ENCODE data around the gene ASAP3.

Gene ASAP3

DNA sequence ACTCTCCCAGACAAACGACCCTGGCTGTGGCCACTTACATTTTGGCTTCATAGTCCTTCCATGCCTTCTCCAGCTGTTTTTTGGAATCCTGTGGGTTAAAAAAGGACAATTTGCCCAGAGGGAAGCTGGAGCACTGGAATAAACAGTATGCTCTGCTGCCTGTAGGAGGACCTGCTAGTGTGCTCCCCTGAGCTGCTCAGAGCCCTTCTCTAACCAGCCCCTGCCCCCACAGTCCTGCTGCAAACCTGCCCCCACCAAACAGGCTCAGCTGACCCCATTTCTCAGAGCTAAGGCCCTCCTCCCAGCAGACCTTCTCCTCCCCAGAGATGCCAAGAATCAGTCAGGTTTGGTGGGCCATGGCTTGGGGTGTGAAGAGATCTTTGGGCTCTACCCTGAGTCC is 32.5 kb downstream of the ASAP3 start:
- no peak overlapping the region for H3K4me3 ChIP-seq (ENCODE audit: low read depth, low read length)

DNA sequence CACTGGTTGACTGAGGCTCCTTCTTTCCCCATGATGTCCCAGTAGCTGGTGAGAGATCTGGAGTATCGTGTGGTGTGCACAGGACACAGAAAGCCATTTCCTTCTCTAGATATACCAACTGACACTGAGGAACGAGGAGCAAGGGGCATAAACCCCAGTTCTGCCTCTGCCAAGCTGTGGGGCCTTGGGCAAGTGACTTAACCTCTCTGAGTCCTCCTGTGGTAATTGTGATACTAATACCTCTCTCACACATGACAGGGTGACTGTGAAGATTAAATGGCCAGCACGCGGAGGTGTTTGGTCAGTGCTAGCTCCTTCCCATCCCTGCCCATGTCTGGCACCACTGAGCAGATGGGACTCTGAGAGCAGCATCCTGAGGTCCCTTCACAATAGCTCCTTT is 33.1 kb downstream of the ASAP3 start:
- H3K4me3 ChIP-seq (ENCODE audit: low read depth, low read length), result no peak overlapping the region

DNA sequence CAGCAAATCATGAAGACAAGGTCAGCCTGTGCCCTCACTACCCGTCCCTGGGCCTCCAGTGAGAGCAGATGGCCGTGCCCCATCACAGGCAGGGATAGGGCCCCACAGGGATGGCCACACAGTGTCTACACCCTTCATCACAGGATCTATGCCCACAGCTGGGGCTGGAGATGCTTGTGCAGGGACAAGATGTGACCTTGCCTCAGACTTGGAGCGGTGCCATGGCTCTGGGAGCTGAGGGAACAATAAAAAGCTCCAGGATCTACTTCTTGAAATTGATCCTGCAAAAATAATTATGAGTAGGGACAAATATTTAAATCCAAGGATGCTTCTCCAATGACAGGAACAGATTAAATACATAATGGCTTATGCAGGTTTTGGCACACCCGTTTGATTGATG is 34.0 kb downstream of the ASAP3 start:
- no peak overlapping the region for H3K4me3 ChIP-seq (ENCODE audit: low read depth, low read length)

DNA sequence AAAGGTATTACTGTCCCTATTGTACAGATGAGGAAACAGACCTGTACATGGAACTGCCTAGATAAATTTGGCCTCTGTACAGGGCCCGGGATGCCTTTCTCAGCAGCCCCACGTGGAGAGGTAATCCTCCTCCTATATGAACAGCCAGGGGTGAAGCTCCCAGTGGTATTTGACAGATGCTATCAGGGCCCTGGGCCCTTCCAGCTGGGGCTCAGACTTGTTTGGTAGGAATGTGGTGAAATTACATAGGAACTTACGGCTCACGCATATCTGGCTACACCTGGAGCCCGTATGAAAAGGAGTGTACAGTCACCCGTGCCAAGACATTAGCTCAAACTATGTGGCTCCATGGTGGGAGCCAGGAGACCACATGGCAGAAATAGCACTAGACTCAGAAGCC is 34.7 kb downstream of the ASAP3 start:
- no peak overlapping the region for H3K4me3 ChIP-seq (ENCODE audit: low read depth, low read length)

DNA sequence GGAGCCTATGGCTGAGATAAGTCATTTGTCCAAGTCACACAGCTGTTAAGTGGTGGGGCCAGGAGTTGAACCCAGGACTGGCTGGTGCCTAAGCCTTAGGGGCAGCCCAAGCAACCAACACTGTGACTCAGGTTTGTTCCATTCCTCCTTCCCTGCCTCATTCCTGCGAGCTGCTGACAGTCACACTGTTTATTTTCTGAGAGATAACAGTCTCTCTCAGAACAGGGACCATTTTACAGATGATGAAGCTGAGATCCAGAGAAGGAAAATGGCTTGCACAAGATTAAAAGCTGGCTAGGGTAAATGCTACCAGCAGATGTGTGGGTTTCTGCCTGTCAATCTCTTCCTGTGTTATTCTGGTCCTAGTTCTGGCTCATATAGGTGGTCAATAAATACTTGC is 35.1 kb downstream of the ASAP3 start:
- no peak overlapping the region for H3K4me3 ChIP-seq (ENCODE audit: low read depth, low read length)

DNA sequence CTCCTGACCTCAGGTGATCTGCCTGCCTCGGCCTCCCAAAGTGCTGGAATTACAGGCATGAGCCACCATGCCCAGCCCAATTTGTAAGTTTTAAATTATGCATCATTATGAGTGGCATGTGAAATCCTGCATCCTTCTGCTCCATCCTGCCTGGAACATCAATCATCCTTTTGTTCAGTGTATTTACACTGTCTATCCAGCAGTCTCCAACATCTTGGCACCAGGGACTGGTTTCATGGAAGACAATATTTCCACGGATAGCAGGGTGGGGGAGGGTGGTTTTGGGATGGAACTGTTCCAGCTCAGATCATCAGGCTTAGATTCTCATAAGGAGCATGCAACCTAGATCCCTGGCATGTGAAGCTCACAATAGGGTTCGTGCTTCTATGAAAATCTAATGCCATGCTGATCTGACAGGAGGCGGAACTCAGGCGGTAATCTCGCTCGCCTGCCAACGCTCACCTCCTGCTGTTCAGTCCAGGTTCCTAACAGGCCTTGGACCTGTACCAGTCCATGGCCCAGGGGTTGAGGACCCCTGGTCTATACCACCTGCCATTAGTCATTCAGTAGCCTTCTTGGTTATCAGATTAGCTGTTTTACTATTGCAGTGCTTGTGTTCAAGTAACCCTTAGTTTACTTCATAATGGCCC is 37.2 kb downstream of the ASAP3 start:
- no peak overlapping the region for H3K4me3 ChIP-seq (ENCODE audit: low read depth, low read length)

DNA sequence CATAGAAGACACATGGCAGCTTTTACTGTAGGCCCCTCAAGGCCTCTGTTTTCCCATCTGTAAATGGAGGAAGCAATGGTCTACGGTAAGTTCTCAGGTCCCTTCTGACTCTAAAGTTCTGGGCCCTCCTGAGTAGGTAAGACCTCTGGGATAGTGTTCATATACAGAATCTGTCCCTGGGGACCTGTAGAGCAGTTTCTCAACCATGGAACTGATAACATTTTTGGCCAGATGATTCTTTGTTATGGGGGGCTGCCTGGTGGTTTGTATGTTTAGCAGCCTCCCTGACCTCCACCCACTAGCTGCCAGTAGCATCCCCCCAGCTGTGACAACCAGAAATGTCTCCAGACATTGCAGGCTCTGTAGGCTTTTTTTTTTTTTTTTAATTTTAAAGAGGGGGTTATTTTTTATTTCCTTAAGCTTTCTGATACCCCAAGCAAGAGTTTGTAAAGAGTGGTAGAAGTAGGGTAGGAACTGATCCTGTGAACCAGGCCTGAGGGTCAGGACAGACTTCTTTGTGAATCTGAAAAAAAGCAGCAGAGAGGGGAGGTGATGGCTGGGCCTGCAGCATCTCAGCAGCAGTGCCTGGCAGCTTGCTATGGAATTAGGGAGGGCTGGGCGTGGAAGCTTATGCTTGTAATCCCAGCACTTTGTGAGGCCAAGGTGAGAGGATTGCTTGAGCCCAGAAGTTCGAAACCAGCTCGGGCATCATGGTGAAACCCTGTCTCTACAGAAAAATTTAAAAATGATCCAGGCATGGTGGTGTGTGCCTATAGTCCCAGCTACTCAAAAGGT is 39.2 kb downstream of the ASAP3 start:
- no peak overlapping the region for H3K4me3 ChIP-seq (ENCODE audit: low read depth, low read length)

DNA sequence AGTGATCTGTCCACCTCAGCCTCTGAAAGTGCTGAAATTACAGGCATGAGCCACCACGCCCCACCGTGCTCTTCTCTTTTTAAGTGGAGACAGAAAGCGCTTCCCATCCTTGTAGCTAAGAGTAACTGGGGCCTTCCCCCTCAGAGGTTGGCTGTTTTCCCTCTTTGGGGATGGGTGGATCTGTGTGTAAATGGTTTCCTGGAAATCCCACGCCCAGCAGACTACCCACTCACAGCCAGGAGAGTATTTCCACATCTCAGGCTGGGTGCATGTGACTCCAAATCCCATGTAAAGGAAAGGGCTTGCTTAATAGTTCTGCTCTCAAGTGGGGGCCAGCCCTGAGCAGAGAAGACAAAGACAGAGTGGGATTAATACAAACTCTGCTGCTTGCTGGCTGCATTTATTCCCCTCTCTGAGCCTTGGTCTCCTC is 39.9 kb downstream of the ASAP3 start:
- no peak overlapping the region for H3K4me3 ChIP-seq (ENCODE audit: low read depth, low read length)

DNA sequence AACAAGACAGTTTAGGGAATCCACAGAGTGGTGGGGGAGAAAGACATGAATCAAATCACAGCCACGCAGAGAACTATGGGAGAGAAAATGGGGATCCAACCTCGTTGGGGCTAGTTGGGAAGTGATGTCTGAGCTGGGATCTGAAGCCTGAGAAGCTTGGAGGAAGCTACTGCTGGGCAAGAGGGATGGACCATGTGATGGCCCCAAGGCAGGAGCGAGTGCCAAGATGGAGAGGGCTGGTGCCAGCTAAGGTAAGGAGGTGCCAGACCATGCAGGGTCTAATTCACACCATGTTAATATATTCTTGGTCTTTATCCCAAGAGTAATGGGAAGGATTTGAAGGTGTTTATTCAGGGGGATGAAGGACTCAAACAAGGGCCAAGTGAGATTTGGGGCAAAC is 41.2 kb downstream of the ASAP3 start:
- no peak overlapping the region for H3K4me3 ChIP-seq (ENCODE audit: low read depth, low read length)

DNA sequence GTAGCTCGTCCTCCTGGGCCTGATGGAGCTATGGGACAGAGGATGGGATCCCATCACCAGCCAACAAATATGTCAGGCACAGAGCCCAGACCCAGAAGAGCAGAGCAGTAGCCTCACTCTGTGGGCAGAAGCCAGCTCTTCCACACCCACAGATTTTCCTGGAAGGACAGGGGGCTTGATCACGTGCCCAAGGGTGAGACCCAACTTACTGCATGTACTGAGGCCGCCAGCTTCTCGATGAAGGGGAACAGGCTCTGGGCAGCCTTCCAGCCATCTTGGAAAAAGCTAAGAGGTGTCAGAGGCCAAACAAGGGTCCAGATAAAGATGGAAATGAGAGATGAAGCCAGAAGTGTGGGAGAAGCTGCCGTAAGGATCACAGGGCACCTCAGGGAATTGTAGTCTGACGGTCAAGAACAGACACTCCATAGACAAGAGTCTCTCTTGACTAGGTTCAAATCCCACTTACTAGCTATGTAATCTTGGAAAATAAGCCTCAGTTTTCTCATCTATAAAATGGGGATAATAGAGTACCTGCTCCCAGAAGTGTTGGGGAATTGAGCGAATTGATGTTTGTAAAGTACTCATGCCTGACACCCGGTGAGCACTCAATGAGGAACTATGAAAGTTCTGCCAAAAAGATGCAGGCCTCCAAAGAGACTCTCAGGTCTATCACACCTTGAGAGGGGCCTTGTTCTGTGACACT is 42.4 kb downstream of the ASAP3 start:
- H3K4me3 ChIP-seq (ENCODE audit: low read depth, low read length), result no peak overlapping the region

DNA sequence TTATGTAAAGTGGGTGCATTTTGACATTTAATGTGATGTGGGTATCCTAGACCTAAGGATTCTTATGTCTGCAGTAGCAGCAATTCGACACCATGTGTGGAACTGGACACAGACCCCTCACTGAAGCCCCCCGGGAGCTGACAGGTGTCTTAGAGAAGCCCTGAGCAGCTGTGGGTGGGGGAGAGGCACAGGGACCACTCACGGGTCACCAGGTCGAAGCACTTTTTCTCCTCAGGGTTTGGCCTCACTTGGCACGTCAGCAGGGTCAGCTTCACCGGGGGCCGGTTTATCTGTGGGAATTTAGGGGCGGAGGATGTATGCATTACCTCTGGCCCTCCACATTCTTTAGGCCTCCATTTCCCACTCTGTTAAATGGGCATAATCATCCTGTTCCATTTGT is 45.4 kb downstream of the ASAP3 start:
- no peak overlapping the region for H3K4me3 ChIP-seq (ENCODE audit: low read depth, low read length)

DNA sequence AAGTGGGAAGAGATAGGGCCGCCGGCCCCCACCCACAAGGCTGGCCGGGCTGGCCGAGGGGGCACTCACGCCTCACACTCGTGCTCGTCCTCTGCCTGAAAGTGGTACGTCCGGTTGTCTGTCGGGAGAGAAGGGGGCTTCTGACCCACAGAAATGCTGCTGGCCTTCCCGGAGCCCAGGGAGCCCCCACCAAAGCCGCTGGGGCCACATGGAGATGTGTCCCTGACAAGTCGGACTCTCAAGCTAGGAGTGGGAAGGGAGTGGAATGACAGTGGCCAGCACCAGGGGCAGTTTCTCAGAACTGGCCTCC is 46.7 kb downstream of the ASAP3 start:
- no peak overlapping the region for H3K4me3 ChIP-seq (ENCODE audit: low read depth, low read length)

DNA sequence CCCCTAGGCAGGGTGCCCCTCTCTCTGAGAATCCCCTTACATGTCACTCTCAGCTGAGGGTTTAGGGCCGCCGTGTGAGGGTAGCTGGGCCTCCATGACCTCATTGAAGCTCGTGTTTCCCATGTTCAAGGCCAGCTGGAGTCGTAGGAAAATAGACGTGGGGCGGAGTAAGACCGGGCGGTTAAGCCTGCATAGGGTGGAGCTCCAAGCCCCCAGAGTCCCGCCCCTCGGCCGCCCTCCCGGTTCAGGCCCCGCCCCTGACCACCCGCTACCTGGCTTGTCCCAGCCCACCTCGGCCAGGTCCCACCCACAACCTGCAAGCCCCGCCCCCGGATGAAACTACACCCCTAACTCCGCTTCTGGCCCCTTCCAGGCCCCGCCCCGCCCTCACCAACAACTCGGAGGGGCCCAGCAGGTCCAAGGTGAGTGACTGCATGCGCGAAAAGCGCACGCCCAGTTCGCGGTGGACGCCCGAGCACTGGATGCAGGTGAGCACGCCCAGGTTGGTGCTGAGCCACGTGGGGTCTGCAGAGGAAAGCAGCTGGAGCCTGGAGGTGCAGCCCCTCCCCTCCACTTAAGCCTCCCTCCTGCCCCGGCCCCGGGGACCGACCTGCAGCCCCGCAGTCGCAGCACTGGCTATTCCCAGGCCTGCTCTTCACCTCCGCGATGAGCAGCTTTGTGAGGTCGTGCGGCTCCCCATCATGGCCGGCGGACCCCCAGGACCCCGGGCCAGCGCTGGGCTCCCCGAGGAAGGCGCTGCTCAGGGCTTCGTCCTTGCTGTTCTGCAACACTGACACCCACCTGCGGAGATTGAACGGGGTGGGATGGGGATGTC is 47.2 kb downstream of the ASAP3 start:
- H3K4me3 ChIP-seq (ENCODE audit: low read depth, low read length), result no peak overlapping the region

DNA sequence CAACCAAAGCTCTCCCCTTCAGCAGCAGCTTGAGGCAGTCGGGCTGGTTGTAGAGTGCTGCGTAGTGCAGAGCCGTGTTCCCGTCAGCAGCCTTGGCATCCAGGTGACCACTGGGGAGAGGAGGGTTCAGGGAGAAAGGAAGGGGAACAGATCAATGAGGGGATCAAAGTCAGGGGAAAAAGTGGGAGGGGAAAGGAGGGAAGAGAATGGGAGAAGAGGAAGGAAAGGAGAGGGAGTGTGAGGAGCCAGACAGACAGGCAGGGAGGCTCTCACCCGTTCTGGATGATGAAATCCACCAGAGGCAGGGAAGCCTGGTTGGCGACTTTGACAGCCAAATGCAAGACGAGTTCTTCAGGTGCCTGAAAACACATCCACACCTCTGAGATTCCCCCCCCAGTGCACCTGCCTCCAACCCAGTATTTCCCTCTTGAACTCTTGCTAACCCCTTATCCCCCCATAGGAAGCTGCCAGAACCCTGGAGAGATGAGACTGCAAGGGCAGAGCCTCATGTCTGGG is 49.7 kb downstream of the ASAP3 start:
- no peak overlapping the region for H3K4me3 ChIP-seq (ENCODE audit: low read depth, low read length)

DNA sequence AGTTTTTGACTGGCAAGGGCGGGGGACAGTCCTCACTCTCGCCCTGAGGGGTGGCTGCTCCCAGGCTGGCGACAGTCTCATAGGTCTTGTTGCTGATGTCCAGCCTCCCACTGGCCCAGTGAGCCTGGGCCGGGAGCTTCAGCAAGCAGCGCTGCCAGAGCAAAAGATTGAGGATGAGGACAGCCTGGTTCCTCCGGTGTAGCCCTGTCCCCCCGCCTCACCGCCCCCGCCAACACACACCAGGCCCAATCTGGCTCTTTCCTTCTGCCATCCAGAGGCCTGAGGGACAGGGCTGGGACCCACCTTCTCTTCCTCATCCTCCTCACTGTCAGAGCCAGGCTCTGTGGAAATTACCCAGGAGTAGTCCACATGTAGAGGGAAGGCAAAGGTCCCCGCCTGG is 50.9 kb downstream of the ASAP3 start:
- H3K4me3 ChIP-seq (ENCODE audit: low read depth, low read length), result no peak overlapping the region

DNA sequence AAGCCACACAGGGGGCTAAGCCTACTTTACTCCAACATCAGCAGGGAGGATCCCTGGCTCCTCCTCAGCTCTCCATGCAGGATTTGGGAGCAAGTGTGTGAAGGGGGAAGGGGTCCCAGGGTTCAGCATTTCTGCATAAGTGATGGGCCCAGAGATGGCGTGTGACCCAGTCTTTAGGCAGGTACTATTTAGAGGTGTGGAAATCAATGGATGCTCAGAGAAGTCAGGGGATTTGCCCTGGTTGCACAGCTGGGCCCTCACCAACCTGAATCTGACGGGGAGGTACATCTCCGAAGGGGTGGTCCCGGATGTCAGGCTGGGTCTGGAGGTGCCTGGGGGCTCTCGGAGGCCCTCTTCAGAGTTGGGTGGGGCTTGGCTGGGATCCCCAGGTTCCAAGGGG is 52.5 kb downstream of the ASAP3 start:
- no peak overlapping the region for H3K4me3 ChIP-seq (ENCODE audit: low read depth, low read length)

DNA sequence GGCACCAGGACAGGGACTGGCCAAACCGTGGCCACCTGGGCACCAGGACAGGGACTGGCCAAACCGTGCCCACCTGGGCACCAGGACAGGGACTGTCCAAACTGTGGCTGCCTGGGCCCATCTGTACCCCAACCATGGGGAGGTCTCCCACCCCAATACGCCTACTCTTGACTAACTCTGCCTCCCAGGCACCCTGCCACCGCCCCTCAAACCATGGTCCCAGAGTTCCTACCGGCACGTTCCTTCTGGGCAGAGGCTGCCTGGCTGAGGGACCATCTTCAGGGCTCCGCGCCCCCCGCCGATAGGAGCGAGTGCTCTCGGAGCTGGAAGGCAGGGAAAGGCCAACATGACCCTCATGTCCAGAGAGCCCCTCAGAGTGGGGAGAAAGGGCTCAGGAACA is 53.2 kb downstream of the ASAP3 start:
- H3K4me3 ChIP-seq (ENCODE audit: low read depth, low read length), result no peak overlapping the region

DNA sequence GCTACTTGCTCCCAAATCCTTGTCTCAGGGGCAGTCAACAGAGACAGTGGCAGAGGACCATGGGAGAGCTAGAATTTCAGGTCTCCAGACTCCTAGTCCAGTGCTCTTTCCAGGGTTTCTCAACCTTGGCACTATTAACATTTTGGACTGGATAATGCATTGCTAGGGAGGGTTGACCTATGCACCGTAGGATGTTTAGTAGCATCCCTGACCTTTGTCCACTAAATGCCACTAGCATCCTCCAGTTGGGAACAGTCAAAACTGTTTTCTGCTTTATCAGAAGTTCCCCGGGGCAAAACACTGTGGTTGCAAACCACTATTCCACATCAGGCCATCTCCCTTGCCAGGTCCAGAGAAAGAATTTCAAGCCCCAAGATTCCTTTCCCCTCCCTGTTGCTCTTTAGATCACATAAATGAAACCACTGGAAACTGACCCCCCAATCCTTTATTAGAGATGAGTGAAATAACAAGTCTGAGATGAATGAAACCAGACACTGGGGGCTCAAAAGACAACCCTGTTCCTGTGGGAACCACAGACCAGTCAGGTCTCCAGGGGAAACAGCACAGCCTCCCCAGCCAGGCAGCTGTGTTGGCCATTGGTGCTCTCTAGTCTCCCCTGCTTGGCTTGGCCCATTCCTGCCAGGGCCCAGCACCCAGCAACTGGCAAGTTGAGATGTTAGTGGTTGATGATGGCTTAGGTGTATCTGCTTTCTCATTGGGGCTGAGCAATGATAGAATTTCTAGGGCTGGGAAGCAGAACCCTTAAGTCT is 55.7 kb downstream of the ASAP3 start:
- H3K4me3 ChIP-seq (ENCODE audit: low read depth, low read length), result no peak overlapping the region

DNA sequence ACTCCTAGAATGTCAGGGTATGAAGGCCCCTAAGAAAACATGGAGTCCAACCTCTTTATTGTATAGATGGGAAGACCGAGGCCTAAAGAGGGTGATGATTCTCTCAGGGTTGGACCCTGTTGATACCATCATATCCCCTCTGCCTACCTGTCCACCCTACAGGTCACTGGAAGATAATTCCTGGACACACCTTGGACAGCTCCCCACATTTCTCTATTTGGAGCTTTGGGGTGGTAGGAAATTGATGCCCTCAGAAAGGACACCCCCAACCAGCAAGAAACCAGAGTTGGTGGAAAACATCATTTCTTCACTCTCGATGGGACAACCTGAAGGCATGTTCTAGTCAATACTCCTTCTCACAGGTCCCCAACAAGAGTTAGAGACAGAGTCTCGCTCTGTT is 56.4 kb downstream of the ASAP3 start:
- H3K4me3 ChIP-seq (ENCODE audit: low read depth, low read length), result no peak overlapping the region

DNA sequence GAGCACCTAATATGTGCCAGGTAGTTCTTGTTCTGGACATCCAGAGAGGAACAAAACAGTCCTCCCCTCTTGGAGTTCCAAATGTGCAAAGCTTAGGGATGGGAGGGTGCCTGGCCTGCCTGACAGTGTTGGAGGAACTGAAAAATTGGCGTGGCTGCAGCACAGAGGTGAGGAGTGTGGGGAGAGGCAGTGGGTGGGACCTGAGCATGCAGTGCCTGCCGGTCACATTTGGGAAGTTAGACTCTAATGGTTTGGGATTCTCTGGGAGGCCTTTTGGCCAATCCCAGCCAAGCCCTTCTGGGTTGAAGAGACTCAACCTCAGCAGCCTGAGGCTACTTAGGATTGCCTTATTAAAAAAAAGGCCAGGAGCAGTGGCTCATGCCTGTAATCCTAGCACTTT is 57.2 kb downstream of the ASAP3 start:
- H3K4me3 ChIP-seq (ENCODE audit: low read depth, low read length), result no peak overlapping the region

DNA sequence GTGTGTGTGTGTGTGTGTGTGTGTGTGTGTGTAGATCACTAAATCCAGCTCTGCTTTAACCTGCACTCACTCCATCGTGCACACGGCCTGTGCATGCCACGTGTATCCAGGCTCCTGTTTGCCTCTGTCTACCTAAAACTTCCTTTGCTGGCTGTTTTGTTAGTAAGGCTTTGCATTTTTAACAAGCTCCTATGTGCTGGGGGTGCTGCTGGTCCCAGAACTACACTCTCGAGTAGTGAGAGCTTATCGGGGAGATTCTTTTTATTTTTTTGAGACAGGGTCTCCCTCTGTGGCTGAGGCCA is 58.8 kb downstream of the ASAP3 start:
- no peak overlapping the region for H3K4me3 ChIP-seq (ENCODE audit: low read depth, low read length)
